AG10803 (cell line): ENCODE measurements around the gene LKAAEAR1.

ENCODE experiments used
- DNase-seq: peaks from one replicate; pipeline ENCODE4 v3.0.0; 2010; ENCODE audit warnings: low read depth
- H3K4me3 ChIP-seq: 2 replicates; pipeline ENCODE4 v1.5.1; 2011; ENCODE audit warnings: mild to moderate bottlenecking, low read length, control low read depth
- TF ChIP-seq, protein P1 (sequence below): conservative IDR thresholded peaks from 2 replicates; pipeline ENCODE4 v1.5.1; 2011; ENCODE audit warnings: mild to moderate bottlenecking, low read length, control low read depth, inconsistent platforms

LKAAEAR1 gene

DNA sequence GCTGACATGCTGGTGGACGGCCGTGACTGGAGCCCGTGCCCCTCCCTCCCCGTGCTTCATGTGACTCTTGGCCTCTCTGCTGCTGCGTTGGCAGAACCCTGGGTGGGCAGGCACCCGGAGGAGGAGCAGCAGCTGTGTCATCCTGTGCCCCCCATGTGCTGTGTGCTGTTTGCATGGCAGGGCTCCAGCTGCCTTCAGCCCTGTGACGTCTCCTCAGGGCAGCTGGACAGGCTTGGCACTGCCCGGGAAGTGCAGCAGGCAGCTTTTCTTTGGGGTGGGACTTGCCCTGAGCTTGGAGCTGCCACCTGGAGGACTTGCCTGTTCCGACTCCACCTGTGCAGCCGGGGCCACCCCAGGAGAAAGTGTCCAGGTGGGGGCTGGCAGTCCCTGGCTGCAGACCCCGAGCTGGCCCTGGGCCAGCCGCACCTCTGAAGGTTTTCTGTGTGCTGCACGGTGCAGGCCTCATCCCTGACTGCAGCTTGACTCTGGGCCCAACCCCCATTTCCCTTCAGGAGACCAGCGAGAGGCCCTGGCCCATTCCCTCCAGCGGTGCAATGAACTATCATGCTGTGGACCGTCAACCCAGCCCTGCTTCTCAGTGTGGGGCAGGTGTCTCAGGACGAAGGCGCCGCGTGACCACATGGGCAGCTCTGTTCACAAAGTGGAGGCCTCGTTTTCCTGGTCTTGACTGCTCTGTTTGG, 15.0 kb upstream of the LKAAEAR1 start:
- TF ChIP-seq, protein P1, sequence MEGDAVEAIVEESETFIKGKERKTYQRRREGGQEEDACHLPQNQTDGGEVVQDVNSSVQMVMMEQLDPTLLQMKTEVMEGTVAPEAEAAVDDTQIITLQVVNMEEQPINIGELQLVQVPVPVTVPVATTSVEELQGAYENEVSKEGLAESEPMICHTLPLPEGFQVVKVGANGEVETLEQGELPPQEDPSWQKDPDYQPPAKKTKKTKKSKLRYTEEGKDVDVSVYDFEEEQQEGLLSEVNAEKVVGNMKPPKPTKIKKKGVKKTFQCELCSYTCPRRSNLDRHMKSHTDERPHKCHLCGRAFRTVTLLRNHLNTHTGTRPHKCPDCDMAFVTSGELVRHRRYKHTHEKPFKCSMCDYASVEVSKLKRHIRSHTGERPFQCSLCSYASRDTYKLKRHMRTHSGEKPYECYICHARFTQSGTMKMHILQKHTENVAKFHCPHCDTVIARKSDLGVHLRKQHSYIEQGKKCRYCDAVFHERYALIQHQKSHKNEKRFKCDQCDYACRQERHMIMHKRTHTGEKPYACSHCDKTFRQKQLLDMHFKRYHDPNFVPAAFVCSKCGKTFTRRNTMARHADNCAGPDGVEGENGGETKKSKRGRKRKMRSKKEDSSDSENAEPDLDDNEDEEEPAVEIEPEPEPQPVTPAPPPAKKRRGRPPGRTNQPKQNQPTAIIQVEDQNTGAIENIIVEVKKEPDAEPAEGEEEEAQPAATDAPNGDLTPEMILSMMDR: no peak
- no peak overlapping the region for H3K4me3 ChIP-seq
- DNase-seq: no peak

DNA sequence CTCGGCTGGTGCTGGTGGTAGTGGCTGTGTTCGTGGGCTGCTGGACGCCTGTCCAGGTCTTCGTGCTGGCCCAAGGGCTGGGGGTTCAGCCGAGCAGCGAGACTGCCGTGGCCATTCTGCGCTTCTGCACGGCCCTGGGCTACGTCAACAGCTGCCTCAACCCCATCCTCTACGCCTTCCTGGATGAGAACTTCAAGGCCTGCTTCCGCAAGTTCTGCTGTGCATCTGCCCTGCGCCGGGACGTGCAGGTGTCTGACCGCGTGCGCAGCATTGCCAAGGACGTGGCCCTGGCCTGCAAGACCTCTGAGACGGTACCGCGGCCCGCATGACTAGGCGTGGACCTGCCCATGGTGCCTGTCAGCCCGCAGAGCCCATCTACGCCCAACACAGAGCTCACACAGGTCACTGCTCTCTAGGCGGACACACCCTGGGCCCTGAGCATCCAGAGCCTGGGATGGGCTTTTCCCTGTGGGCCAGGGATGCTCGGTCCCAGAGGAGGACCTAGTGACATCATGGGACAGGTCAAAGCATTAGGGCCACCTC, 14.3 kb upstream of the LKAAEAR1 start:
- no peak for DNase-seq
- no peak overlapping the region for H3K4me3 ChIP-seq
- TF ChIP-seq, protein P1: no peak

DNA sequence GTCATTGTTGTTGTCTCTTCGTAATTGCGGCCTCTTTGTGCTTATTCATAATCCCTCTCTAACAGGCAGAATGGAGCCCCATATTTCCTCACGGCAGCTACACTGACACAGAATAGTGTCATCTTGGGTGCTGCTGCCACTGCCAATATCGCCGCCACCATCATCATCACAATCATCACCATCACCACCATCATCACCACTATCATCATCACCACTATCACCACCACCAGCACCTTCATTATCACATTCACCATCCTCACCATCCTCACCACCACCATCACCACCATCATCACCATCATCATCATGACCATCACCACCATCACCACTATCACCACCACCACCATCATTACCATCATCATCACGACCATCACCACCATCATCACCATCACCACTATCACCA, 12.3 kb upstream of the LKAAEAR1 start:
- H3K4me3 ChIP-seq: no peak overlapping the region
- TF ChIP-seq, protein P1: no peak
- DNase-seq: no peak

DNA sequence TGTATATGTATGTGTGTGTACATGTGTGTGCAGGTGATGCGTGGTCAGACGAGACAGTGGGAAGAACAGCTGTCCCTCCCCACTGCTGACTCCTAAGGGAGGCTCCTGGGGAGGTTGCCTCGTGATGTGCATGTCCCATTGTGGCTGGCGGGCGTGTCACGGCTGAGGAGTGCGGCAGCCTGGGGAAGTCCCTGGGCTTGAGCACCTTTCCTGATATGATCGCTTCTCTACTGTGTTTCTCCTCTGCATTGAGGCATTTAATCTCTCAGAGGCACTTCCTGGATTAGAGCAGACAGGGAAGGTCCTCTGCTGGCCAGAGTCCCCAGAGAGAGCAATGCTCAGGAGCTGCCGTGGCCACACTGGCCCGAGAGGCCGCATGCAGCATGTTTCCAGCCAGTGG, 11.7 kb upstream of the LKAAEAR1 start:
- H3K4me3 ChIP-seq: no peak overlapping the region
- TF ChIP-seq, protein P1: no peak
- no peak for DNase-seq

DNA sequence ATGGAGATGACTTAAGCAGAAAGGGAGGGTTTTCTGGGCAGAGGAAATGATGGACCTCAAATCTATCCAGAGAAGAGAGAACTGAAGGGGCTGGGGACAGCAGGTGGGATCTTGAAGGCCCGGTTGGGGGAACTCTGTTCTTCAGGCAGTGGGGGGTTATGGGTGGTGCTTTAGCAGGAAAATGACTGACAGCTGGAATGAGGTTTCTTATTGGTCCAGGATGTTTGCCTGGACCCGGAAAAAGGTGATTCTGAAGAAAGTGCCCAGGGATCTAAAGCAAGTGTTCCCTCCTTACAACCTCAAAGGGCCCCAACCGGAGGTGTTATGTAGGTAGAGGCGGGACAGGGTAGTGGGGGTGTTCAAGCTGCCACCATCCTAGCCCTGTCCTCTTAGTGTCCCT, 11.3 kb upstream of the LKAAEAR1 start:
- TF ChIP-seq, protein P1: no peak
- DNase-seq: no peak
- H3K4me3 ChIP-seq: no peak overlapping the region

DNA sequence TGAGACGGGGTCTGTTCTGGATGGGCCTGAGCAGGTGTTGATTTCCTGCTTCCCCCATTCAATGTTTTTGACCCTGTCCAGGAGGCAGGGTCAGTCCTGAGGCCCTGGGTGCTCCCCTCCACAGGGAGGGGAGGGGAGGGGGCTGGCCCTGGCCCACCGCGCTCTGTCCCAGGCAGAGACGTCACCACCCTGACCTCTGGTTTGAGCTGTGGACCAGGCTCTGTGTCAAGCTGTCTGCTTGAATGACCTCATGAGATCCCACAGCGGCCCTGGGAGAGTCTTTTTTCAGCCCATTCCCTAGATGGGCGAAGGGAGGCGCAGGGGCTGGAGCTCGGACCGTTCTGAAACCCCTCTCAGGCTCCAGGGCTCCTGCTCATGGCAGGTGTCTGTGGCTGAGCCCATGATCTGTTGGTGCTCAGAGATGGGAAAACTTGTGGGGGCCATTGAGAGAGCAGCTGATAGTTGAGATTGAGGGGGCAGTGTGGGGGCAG, 8.9 kb upstream of the LKAAEAR1 start:
- DNase-seq: no peak
- TF ChIP-seq, protein P1: no peak
- no peak overlapping the region for H3K4me3 ChIP-seq
